ENCODE data around the gene TAF4. TPM values are rescaled to one million over a fixed set of nuclear protein-coding genes. Genes with fewer than 3 reads are reported as not detected.
A peak's percentile ranks its signal among the peaks of the same experiment; 100 is the strongest.

The TAF4 gene
- total RNA-seq, 4 donors from 2014 or later = 21.1 to 40.6 (median 22.1) TPM

GRCh38 chr20:61954276-61955021 lies 111.2 kb downstream of the TAF4 start:
- intact Hi-C loops (cut with DNase I; ENCODE audit: low total_unique reads) = no loop called here
- H3K4me3 ChIP-seq (ENCODE audit: low read depth, poor library complexity, severe bottlenecking) = no peak overlapping the region
- TF ChIP-seq CTCF (IDR thresholded peaks at IDR 0.05) = no peak
- TF ChIP-seq POLR2A (IDR thresholded peaks at IDR 0.05) = no peak
- 68 to 75% methylated on average over 16 of the region's 16 CpGs for WGBS, 2 donors
- DNase-seq (ENCODE audit: low spot score in 2 of 2) = peak in 1 of 2 donors; percentile 64

DNA sequence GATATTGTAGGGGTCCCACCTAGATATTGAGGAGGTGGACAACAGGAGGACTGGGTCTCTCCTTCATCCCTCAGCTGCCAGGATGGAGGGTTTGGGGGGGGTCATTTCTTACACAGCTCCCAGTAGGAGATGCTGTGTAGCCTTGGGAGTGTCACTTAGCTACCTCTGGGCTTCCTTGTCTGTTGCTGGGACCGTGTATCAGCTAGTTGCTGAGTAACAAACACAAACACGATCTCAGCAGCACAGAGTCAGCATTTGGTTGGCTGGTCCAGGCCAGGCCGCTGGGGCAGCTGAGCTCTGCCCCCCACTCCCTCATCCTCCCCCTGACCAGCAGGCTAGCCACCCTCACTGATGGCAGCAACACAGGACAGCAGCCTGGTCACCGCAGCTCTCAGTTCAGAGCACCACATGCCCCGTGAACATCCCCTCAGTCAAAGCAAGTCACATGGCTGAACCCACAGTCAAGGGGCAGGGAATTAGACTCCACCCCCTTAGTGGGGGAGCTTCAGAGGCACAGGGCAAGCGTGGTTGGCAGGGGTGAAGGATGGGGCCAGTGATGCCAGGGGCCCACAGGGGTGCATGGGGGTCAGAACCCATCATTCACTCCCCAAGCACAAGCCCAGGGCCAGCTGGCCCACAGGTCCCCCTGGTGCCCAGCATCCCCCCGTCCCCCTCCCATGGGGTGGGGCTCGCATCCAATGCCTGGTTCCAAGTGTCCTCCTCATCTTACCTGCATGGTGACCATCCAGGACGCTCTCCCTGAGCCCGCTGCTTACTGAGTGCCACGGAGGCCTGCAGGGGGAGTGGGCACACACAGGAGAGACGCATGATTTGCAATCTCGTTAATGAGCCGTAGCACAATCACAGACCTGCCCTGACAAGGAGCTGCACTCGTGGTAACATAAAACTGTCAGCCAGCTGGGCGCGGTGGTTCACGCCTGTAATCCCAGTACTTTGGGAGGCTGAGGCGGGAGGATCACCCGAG lies 112.4 kb downstream of the TAF4 start:
- TF ChIP-seq POLR2A (IDR thresholded peaks at IDR 0.05) (no peak), CTCF (IDR thresholded peaks at IDR 0.05) (no peak)
- H3K4me3 ChIP-seq (ENCODE audit: low read depth, poor library complexity, severe bottlenecking) = no peak overlapping the region
- WGBS, 2 donors = 78% methylated on average over 18 to 20 of the region's 20 CpGs
- intact Hi-C loops (cut with DNase I; ENCODE audit: low total_unique reads) = no loop called here
- peak in 1 of 2 donors; percentile 65 for DNase-seq (ENCODE audit: low spot score in 2 of 2)

- no peak overlapping the region for H3K4me3 ChIP-seq (ENCODE audit: low read depth, poor library complexity, severe bottlenecking)
- DNase-seq (ENCODE audit: low spot score in 2 of 2) = peak in 1 of 2 donors; percentile 56
- intact Hi-C loops (cut with DNase I; ENCODE audit: low total_unique reads) = no loop called here
- 32 to 50% methylated on average over 8 to 21 of the region's 22 CpGs for WGBS, 2 donors
- TF ChIP-seq POLR2A (IDR thresholded peaks at IDR 0.05) (no peak), CTCF (IDR thresholded peaks at IDR 0.05) (peak in 1 of 3 donors; percentile 27)
These were observed 113.8 kb downstream of the TAF4 start for GRCh38 chr20:61951695-61952533.

DNA sequence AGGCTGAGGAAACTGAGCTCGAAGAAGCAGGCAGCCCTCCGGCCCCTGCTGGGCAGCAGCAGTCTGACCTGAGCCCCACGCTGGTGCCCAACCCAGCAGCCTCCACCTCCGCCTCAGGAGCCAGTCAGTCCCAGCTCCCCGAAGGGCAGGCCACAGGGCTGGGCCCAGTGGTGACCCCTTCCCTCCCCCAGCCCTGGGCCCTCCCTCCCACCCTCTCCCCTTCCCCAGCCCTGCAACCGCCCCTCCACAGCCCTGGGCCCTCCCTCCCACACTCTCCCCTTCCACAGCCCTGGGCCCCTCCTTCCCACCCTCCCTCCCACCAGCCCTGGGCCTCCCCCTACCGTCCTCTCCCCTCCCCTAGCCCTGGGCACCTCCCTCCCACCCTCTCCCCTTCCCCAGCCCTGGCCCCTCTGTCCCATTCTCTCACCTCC lies 115.0 kb downstream of the TAF4 start:
- no peak for TF ChIP-seq CTCF (IDR thresholded peaks at IDR 0.05)
- no peak for TF ChIP-seq POLR2A (IDR thresholded peaks at IDR 0.05)
- peak in 1 of 2 donors; percentile 28 for DNase-seq (ENCODE audit: low spot score in 2 of 2)
- no peak overlapping the region for H3K4me3 ChIP-seq (ENCODE audit: low read depth, poor library complexity, severe bottlenecking)
- intact Hi-C loops (cut with DNase I; ENCODE audit: low total_unique reads) = no loop called here
- whole genome bisulfite sequencing, 2 donors = 35 to 48% methylated on average over 5 to 6 of the region's 7 CpGs
